ENCODE results near the gene TOMT.

TOMT gene

DNA sequence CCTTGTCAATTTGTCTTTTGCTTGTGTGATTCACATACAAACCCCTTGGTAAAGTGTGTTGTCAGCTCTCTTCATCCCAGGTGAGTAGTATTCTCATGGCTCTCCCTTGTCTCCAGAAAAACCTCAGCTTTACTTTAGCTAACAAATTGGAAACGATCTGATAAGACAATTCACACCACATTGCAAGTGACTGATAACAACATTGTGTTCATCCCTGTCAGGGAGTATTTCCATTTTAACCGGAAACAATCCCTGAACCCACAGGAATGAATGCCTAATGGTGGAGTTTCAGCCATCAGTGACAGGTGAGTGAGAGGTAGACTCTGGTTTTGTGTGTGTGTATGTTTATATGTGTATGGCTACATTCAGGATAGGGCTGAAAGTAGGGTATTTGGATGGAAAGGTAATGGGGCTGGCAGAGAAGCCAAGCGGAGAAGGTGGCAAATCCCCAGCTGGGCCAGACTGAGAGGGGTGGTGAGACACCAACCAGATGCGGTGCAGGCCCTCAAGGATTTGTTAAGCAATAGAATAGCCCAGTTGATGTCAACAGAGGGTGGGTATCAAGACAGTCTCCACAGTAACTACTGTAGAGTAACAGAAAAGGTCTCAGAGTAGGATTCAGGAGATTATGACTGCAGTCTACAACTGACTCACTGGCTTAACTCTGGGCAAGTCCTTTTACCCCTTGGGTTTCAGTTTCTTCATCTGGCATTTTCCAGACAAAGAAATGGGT is 17.5 kb upstream of the TOMT start:
- DNase-seq, result no peak

DNA sequence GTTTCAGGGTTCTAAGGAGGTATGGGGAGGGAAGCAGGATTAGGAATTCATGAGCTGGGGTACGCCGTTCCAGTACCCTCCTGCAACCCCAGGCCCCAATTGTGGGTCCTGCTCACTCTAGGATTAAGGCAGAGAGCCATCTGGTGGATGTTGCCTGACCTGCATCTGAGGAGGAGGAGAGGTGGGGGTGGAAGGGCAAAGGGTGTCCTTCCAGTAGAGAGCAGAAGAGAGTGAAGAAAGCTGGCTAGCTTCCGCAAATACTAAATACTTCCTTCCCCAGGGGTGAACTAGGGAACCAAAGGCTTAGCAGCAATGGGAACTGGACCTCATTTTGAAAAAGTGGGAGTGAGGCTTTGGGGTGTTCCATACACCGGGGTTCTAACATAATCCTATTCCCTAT is 14.4 kb upstream of the TOMT start:
- no peak for DNase-seq

DNA sequence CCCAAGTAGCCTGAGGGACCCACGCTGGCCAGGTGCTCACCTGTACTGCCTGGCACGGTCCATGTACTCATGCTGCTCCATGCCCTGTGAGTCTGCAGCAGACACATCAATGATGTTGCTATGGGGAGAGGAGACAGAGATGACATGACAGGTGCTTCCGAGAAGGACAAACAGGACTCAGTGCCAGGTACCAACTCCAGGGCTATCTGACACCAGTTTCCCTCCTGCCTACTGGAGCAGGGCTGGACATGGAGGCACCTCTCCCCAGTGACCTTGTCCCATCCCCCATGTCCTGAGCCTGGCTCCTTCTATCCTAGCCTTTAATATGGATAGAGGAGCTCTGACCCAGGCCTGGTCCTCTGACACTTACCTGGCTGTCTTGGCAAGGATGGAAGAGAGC is 7.0 kb upstream of the TOMT start:
- DNase-seq, result no peak

DNA sequence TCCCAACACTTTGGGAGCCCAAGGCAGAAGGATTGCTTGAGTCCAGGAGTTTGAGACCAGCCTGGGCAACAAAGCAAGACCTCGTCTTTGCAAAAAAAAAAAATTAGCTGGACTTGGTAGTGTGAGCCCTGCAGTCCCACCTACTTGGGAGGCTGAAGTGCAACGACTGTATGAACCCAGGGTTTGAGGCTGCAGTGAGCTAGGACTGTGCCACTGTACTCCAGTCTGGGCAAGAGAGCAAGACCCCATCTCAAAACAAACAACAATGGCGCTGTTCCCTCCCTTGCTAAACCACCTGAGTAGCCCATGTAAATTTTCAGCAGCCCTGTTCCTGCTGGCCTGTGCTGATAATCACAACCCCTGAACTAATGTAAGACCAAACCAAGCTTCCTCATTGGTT is 5.7 kb upstream of the TOMT start:
- DNase-seq, result no peak

DNA sequence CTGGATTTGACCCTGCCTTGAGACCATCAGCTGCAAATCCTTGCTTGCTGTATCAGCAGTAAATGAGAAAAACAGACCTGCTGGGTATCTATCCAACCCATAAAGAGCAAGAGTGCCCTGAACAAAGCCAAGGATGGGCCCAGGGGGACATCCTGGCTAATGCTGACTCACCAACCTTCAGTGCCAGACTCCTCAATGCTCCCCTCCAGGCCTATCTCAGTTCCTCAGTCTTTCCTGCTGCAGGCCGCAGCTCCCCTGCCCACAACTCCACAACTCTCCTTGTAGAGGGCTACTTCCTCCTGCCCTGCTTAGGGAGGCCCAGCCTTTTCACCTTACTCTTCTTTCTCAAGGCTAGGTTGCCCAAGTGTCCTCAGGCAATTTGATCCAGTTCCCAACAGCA is 5.3 kb upstream of the TOMT start:
- no peak for DNase-seq

DNA sequence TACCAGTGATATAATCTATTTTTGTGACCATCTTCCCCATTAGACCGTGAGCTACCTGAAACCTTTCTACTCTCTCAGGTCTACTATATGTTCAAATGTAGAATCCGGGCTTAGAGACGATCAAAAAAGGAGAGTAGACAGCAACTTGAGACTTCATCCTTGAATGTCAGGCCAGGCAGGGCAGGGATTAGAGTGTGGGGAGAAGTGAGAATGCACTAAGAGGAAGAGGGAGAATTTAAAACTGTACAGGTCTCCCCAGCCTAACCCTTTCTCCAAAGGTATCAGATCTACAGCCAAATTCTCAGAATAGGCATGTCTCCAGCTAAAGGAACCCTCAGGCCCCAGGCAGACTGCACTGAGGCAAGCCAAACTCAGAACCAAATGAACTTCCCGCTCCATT is 3.6 kb upstream of the TOMT start:
- DNase-seq, result no peak

DNA sequence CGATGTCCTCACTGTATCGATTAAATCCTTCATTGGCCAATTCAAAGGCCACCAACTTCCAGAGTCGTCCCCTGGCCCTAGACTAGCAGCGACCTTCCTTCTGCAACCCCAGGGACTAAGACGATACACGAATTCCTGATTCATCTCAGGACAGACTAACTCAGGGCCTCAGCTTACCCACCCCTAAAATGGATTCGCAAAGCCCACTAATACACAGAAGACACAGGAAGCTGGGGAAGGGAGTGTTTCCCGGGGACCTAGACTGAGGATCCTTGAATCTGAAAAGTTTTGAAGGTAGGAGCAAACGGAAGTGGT is 3.1 kb upstream of the TOMT start:
- no peak for DNase-seq

DNA sequence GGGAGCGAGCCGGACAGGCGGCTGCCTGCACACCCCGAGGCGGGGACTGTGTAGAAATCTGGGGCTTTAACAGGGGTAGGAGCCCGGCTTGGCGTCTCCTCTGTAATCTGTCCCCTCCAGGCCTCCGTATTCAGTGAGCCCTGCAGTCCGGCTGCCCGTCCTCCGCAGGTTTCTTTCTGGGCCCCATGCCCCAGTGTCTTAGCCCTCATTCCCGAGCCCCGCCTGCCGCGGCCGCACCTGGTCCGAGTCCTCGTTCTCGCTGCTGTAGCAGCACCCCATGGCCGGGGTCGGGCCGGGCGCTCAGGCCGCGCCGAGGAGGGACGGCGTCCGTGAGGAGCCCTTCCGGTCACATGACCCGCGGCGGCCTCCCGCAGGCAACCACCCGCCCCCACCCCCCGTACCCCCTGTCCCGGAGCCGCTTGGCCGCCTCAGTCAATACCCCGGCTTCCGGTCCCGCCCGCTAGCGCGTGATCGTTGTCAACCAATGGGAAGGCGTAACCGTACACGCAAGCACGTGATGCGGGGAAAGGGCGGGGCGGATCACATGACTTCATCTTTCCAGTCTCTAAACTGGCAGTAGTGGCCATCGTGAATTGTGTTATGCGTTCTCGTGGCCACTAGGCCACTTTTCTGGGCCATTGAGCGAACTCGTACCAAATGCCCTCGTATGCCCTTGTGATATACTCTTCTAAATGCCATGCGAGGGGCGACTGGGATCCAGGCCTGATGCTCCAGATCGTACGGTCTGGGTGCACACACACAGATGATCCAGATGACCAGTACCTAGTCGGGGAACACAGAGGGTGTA is 2.6 kb upstream of the TOMT start, which contains the start of gene LAMTOR1:
Gene LAMTOR1, minus strand, starts transcription at position 352 of the 808 bp plus-strand sequence. Its CDS starts 73 bp downstream, at position 279.
- DNase-seq, result peak; percentile 77

DNA sequence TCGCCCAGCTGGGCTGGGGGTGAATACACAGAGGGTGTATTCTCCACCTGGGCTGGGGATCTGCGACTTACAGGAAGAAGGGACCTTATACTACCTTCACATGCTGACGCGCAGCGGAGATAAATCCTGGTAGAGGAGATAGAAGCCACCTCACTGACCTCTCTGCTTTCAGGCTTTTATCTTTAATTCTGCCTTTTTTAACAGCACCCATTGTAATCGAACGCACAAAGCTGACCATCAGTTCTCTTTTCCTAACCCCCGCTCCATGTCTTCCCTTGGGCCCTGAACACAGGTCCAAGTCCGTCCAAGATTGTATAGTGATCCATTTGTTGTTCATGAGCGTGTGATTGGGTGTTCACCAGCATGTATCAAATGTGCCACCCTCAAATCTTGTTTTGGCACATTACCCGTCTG is 2.0 kb upstream of the TOMT start:
- no peak for DNase-seq

DNA sequence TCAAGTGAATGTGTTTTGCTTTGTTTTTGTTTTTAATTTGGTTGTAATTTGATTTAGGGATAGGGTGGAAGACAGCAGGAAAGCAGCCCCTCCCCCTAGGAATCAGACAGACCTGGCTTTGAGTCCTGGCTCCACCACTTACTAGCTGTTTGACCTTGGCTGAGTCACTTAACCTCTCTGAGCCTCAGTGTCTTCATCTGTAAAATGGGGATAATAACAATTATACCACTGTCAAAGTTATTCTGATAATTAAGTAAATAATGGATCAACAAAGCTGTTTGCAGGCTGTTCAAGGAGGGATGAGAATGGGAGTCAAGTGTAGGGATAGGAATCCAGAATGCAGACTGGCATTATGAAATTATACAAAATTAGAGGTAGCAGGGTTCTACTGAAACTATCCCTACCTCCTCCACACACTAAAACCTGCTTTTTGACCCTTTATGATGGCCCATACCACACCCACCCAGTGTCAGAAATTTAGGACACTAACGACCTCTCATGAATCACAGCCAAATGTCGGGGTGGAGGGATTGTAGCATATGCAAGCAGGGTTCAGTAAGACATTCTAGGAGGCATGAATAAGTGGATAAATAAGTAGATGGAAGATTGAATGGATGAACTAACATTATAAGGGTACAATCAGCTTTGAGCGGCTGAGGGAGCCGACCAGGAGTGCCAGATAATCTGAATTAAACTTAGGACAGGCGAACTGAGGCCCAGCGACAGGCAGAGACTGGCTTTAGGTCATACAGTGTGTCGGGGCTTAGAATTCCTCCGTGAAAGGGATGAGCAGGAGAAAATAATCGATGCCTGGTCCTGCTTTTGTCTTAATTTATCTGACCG is 5.8 kb downstream of the TOMT start:
- DNase-seq, result no peak

DNA sequence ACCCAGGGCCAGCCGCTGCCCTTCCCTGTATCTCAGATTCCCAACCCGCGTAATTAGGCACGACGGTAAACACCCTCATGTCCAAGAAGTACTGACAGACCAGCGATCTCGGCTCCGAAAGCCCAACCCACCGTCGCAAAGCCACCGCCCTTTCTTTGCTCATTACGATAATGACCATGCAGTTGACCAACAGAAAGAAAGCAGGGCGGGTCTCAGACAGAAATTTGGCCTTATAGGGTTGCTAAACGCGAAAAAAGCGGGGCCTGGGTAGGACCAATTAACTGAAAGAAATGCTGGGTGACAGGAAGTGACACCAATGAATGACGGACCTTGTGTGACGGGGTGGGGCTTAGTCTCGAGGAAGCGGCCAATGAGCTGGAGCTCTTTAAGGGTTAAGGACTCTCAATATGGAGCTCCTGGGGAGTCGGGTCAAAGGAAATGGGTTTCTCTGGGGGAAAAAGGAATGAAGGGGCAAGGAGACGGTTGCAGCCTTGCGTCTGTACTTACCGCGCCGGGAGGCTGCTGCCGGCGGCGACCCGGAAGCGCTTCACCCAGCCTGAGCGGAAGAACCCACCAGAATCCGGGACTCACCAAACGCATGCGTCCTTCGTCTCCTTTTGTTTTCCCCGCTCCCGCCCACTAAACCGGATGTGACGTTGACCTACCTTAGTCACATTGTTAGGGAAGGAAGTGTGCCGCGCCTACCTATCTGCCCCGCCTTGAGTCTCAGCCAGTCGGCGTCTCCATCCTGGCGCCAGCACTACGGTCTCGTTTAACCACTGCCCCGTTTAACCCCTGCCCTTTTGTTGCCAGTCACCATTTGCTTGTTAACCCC is 6.6 kb downstream of the TOMT start, which contains the start of gene ANAPC15:
Gene ANAPC15, minus strand, starts transcription at position 553 of the 835 bp plus-strand sequence. CDS start 1,419 bp downstream, outside the sequence.
- DNase-seq, result peak; percentile 98

DNA sequence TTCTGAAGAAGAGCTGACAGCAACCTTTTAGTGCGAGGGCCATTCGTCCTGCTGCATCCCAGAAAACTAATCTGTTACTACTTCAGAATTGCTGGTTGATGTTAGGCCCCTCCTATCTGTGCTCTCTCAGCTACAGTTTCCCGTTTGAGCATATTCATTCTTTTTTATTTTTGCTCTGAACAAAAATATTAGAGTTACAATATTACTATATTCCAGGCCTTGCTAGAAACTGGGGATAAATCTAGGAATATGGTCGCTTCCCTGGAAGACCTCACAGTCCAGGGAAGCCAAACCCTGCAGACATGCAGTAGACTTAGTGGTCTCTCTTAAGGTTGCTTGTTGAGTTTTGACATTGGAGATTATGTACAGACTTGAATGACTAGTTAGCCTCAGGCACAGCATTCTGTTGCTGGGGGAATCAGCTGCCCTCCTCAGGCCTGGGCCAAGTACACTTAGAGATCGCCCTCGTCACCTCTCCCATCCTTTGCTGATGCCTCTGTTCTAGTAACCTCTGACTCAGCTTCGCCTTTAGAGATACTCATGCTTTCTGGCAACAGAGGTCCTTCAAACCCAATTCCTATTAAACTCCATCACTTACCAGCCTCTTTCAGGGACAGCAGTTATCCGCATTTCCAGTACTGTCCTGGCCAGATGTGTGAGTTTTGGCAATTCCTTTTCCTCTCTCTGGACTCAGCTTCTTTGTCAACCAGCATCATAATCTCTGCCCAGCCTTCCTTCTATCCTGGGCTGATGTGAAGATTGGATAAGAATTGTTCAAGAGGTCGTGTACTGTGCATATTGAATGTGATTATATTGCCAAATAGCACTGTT is 7.5 kb downstream of the TOMT start:
- no peak for DNase-seq

DNA sequence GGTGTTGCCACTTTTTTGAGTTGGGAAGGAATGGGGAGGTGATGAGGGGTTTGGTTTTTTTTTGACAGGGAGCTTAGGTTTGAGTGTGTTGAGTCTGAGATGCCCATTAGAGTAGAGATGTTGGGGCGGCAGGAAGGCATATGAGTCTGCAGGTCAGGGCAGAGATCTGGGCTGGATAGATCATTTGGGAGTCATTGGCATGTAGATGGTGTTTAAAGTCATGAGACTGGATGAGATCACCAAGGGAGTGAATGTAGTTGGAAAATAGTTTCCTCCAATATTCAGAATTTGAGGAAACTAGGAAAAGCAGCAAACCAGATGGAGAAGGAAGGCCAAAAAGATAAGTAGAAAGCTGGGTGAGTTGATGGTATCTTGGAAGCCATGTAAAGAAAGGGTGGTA is 8.8 kb downstream of the TOMT start:
- no peak for DNase-seq

DNA sequence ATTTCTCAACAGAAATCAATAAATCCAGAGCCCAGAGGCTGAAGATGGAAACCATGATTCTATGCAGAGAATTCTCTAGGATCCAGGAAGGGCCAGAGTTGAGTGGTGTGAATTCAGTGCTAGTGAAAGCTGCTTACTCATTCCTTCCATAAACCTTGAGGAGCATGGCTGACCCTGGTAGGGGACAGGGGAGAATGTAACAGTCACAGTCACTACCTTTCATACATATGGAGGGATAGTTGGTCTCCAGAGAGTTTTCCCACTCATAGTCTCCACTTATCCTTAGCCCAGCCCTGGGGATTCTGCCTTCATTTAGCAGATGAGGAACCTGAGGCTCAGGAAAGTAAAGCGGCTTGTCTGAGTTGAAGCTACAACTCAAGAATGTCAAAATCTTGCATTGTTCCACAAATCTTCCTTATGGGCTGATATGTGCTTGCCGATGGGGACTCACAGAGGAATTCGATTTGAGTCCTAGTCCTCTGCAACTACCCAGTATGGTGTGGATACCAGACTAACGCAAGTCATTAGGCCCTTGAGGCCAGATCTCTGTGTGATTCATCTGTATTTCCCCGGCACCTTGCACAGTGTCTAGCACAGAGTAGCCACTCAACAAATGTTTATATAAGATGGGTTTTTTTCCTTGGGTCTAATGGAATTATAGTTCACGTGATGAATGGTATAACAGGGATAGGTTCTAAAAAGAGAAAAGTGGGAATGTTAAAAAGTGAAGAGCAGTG is 10.5 kb downstream of the TOMT start:
- no peak for DNase-seq

DNA sequence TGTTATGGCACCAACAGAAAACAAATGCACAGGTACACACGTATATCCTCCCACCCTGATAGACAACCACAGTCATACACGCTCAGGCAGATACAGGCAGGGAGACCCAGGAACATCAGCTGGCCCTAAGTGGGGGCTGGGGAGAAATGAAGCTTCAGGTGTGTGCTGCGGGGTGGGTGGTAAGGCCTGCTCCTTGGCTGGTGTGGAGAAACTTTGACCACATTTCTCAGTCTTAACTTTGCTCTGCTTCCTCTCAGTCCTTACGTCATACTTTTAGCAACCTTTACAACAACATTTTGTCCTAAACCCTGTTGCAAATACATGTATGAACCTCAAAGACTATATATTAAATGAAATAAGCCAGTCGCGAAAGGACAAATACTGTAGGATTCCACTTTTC is 13.5 kb downstream of the TOMT start:
- no peak for DNase-seq

DNA sequence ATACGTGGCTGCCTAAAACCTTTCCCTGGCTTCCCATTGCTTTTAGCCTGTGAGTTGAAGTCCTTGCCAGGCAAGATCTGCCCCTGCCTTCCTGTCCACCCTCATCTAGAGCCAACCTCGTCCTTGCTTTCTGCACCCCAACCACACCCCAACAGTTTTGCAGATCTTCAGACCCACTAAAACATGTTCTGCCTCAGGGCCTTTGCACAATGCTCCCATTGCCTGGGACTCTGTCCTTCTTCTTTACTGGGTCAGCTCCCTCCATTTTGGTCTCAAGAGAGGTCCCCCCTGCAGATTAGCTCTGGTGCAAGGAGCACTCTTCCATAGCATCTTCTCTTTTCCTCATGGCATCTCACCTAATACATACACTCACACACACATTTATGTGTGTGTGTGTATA is 15.2 kb downstream of the TOMT start:
- no peak for DNase-seq

DNA sequence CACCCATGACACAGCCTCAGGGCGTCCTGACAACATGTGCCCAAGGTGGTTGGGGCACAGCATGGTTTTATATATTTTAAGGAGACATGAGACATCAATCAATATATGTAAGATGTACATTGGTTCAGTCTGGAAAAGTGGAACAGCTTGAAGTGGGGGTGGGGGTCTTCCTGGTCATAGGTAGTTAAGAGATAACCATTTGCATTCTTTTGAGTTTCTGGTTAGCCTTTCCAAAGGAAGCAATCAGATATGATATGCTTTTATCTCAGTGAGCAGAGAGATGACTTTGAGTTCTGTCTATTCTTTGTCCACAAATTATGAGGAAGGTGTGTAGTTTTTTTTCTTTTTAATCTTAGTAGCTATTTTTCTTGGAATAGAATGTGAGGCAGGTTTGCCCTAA is 16.9 kb downstream of the TOMT start:
- DNase-seq, result no peak

DNA sequence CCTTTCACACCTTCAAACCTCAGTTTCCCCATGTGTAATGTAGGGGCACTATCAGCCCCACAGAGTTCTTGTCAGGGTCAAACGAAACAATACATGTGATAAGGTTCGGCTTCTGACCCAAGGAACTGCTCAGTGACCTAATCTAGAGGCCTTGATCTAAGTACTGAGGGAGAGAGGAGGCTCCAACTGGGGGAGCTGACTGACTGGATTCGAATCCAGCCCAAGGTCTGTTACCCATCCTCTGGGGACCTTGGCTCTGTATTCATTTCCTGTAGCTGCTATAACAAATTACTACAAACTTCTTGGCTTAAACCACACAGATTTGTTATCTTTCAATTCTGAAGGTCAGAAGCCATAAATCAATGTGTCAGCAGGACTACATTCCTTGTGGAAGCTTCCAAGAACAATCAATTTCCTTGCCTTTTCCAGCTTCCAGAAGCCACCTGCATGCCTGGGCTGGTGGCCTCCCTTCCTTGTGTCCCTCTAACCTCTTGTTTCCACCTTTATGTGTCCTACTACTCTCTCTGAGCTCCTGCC is 17.5 kb downstream of the TOMT start:
- DNase-seq, result no peak

DNA sequence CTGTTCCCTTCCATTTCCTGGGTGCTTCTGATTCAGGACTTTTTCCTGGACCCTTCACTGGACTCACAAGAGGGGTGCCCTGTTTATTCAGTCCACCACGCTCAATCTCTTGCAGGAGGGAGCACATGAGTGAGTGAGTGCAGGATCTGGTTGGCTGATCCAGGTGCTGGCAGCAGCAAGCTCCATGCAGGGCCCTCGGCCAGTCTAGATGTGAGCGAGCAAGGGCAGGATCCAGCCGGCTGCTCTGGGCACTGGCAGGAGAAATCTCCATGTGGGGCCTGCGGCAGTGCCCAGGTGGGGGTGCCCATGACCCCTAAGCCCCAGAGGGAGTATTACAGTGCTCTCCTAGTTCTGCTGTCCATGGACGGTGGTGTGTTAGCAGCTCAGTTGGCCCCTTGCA is 18.3 kb downstream of the TOMT start:
- DNase-seq, result no peak

DNA sequence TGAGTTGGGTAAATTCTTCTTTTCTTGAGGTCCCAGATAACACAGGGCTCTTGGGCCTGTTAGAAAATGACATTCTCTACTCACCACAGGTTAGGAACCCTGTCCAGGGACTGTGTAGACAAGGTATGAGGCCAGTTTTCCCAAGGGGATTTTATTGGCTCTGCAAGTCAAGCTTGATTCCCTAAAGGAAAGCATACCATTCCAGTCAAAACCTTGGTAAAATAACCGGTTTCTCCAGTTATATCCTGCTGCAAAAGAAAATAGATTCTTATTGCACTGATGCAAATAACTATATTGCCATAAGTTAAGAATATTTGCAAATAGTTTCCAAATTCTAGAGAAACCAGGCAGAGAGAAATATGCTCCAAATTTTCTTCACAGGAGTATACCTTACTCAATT is 20.2 kb downstream of the TOMT start:
- no peak for DNase-seq

DNA sequence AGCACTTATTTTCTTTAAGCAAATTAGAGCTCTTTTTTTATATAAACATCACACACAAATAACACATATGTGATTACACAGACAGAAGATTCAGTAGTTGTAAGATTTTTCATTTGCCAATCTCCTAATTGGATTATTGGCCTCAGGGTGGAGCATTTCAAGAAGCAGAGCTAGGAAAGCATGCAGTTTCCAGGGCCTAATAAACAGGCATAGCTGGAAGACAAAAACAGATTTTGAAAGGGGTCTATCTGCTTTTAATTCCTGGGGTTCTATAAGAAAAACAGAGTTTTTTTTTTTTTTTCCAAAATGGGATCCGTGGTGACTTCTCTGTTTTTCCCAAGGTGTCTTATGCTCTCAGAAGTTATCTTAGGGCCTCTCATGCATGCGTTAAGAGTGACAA is 22.2 kb downstream of the TOMT start:
- DNase-seq, result no peak
